Pons (tissue), 1 donor: Measurements from ENCODE around the gene PARD3B.

Source experiments
- DNase-seq: peaks from one replicate; pipeline ENCODE4 v3.0.0-alpha.2; 2016; ENCODE audit warnings: low spot score

The PARD3B gene

DNA sequence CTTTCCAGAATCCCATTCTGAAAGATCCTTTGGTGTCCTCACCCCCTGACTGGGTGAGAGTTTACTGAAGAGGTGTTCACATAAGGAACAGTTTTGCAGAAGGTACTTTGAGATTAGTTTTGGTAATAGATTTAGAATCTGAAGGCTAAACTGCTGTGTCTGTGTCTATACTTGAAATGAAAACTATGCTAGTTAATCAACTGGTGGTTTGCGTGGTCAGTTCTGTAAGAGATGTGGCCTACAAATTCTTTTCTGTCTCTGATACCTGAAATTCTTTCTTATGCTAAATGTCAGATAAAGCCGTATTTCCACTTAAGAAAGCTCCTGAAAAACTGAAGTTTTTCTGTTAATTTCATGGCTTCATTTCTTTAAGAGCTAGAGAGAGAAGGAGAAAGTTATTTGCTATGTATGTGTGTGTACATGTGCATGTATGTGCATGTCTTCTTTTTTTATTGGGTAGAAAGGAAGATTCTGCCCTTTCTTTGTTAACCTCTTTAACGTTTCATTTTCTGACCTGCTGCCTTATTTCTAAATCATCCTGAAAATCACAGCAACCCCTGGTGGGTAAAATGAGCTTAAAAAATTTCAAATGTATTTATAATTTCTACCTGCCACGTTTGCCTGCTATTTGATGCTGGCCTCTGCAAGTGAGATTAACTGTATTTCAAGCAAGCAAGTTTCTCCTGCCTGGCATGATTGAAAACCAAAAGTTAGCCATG, 585.0 kb downstream of the PARD3B start:
- no peak for DNase-seq

DNA sequence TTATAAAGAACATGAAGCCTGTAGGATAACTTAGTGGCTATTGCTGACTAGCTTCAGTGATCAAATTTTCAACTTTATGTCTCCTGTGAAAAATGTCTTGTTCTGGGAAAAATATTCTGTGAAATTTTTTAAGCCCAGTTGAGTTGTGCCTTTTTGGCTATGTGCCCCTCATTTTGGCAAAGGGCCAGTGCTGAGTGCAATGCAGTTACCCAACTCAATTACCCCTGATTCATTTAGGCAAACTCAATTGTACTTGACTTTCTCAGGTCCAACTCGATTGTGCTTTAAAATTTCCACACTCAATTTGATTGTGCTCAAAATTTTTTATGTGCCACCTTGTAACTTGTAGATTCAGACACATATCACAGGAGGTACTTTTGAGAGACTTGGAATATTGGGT, 588.3 kb downstream of the PARD3B start:
- no peak for DNase-seq

DNA sequence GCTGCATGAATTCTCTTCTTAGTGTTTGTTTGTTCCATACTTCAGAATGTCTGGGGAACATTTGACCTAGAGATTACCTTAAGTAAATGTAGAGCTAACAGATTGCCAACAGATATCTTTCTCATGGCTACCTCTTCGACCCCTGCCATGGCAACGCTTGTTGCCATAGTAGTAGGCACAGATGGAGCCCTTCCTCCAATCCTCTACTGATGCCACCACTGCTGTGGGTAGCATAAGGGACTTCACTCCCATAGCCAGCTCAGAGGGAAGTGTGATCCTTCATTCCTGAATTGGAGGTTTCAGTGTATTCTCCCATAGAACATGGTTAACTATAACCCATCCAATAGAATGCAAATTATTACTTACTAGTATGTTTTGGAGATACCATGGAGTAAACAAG, 593.5 kb downstream of the PARD3B start:
- DNase-seq = no peak

- DNase-seq = no peak
These were observed 594.7 kb downstream of the PARD3B start for GRCh38 chr2:205139822-205140463.

DNA sequence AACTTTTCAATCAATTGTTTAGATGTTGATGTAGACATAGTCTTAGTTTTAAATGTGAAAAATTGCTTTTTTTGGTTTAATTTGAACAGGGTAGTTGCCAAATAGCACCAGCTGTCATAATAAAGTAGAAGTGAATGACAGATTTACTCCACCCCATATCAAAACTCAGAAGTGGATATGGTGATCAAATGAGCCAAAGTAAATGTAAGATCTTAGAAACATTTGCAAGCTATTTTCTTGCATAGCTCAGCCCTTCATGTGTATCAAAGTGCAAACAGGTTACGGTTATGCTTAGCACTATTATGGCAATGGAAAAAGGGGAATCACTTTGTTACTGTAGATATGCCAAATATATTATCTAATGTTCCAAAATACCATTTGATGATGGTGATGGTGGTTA, 596.1 kb downstream of the PARD3B start:
- DNase-seq = no peak

DNA sequence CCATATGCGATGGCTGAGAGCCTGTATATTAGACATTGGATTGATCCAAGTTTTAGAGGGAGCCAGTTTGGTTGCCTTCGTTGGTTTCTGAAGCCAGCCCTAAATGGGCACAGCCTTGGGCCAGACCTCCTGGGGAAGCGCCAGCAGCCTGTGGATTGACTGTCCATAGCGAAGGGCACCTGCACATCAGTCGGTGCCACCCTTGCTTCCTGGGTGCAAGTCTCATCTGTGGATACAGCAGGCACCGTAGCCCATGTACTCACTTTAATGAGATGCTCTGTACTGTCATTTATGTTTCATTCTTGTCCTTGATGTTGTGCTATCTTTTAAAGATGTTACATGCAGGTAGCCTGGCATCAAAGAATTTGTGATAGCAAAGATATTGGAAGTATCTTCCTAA, 600.6 kb downstream of the PARD3B start:
- no peak for DNase-seq

DNA sequence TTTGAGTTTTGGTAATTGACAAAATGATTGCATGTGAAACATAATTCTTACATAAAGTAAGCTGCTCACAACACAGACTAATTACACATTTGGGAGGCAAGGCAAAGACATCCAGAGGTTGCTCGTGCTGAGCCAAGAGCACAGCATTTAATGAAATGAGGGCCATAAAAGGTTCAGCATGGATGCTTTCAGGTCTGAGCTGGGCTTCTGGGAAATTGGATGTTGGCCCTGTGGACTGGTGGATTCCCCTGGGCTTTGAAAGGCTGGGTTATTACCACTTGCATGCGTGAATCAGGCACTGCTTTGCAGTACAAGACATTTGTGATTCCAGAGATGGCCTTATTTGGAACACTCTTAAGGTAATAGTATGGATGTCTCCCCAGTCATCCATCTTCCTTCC, 603.5 kb downstream of the PARD3B start:
- no peak for DNase-seq

- DNase-seq = no peak
These were observed 611.2 kb downstream of the PARD3B start for GRCh38 chr2:205156457-205156856.

DNA sequence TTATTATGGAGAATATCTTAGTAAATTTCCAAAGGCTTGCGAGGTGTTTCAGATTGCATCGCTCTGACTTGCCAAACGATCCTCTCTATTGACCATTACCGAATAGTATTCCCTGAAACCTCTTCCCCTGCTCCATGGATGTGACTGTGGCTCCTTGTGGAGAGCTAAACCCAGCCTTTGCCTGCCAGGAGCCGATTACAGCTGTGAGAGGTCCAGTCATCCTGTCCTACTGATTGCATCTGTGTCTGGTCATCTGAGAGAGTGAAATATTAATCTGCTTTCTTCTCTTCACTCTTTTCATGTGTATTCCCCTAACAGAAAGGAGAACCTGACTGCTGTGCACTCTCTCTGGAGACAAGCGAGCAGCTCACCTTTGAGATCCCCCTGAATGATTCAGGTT, 613.1 kb downstream of the PARD3B start:
- DNase-seq = no peak

DNA sequence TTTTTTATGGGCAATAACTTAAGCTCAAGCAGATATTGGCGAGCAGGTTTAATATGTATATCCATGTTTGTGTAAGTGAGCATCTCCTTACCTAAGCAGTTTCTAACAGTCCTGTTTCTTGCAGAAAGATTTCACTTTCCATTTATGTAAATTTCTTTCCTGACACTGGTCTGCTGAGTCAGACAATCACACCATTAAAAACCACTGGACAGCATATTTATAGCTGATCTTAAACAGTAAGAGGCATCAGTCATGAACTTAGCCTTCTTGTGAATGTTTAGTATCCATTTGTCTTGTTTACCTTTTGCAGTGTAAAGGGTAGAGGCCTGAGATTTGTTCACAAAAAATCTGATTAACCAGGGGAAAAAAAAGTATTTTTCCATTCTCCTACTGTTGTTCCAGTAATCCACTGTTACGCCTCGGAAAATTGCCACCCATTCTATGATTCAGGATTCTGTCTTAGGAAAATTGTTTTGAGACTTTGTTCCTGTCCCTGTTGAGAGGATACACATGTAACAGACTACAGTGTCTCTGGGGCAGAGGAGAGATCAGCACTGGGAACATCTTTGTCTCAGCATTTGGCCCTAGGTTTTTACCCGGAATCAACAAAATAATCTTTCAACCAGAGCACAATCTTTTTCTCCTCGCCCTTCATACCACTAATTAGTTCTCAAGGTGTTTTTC, 616.0 kb downstream of the PARD3B start:
- no peak for DNase-seq

DNA sequence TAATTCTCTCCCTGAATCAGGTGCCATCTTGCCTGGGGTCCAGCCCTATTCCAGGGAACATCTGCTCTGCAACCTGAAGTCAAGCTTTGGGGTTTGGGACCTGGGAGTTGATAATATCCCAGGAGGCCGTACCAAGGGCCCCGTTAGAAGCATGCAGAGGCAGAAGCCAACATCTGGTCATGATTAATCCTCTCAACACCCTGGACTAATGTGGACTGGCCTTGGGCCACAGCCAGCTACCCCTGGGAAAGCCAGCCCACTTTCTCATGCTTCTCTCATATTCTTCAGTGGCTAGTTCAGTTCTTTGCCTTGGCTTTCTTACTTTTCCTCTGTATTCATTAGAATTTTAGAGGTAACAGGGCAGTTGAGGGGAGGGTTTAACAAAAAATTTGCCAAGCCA, 621.5 kb downstream of the PARD3B start:
- DNase-seq = no peak

GRCh38 chr2:205169012-205169411, 623.7 kb downstream of the PARD3B start:
- DNase-seq = no peak

DNA sequence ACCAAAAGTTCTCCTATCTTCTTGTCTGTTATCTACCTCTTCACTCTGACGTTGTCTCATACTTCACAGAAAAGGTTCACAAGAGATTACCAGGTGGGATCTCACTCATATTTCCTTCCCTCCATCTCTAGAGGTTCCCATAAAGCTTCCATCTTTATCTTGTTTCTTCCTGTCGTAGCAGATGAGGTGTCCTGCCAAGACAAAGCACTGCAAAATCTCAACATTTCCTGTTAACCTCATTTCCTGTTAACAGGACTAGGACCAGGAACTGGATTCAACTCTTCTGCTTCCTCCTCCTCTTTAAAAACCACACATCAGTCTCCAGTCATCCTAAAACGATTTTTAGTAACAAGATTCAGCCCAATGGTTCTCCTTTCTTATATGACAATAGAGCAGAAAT, 624.2 kb downstream of the PARD3B start:
- DNase-seq = no peak

GRCh38 chr2:205170399-205170798, 625.1 kb downstream of the PARD3B start:
- DNase-seq = no peak

DNA sequence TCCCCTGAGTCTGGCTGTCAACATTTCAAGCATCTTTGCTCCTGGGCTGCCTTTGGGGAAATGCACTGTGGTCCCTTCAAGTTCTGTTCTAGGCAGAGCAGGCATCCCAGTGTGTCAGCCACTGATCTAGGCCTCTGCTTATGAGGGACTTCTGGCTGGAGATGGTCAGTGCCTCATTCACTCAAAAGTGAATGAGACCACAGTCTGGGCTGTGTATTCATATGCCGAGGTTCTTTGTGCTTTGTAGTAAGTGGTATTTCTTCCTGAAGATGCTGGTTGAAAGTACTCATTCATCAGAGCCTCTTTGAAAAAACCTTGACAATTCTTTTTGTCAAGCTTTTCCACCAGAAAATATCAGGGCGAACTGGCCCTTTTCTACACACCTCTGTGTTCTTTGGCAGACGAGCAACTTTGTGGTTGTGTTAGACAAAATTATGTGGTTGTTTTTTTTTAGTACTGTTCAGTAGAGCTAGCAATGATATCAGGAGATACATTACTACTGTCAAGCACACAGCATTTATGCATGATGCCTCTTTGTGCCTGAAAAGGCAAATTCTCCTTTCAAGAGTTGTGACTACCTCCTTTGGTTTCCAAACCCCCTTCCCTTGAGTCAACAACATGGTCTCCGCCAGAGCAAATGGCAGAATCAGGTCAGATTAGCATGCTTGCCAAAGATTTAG, 626.1 kb downstream of the PARD3B start:
- no peak for DNase-seq

- peak; percentile 30 for DNase-seq
These were observed 630.6 kb downstream of the PARD3B start for GRCh38 chr2:205175831-205176230.

- DNase-seq = no peak
These were observed 631.3 kb downstream of the PARD3B start for GRCh38 chr2:205176546-205176945.

DNA sequence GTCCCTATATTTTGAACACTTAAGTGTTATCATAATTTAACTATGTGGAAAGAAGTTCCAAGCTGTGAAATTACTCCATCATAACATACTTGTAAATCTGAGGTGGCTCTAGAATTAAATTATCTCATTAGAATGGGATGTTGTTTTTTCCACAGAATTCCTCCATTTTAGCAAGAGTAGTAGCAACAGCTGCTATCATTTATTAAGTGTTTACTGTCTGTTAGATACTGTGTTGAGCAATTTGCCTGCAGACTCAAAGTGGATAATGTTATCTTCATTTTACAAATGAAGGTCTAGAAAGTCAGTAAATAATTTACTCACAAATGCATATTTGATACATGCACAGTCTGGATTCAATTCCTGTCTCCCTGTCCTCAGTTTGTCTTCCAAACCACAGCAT, 632.3 kb downstream of the PARD3B start:
- DNase-seq = no peak

DNA sequence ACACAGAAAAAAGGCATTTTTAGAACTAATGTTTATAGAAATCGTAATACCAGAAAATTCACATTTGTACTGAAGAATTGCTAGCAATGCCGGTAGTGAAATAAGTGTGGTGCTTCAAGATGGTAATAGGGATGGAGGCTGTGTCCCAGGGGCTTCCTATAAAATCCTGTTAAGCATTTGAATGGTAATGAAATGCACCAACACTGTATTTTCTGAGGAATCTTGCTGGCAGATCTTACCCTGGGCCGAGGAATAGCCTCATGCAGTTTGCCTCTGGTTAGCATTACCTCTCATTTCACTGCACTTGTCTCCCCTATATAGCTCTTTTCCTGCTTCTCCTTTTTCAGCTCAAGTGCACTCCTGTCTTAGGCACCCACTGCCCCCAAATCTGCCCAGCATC, 635.5 kb downstream of the PARD3B start:
- DNase-seq = no peak

DNA sequence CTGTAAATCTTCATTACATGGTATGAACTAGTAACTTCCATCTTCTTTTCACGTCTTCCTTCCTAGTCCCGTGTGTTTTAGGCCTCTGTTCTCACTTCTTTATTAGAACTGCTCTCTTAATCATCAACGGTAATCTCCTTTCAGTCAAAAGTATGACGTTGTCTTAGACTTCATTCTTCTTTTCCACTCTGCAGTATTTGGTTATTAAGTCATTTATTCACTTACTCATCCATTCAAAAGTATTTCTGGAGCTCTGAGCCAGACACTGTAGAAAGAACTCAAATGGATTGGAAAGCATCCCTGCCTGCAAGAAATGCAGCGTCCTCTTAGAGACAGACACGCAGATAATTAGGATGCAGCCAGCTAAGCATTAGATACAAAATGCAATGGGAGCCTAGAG, 642.5 kb downstream of the PARD3B start:
- no peak for DNase-seq

GRCh38 chr2:205188239-205189138, 643.2 kb downstream of the PARD3B start:
- DNase-seq = peak; percentile 29

DNA sequence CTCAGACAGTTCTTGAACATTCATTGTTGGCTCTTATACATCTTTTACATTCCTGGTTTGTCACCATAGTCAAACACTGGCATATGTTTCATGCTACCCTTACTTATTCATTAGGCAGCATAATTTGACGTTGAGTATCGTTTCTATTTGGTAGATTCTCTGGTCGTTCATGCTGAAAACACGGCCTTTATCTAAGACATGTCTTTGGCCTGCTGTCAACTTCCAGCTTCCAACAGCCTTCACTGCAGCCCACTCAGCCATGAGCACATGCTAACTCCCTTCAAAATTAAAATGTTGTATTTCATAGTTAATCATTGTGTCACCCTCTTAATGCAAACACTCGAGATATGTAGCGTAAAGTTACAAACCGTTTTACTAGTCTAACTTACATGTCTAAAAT, 644.0 kb downstream of the PARD3B start:
- DNase-seq = no peak
